ENCODE data around the gene CST3.

DNA sequence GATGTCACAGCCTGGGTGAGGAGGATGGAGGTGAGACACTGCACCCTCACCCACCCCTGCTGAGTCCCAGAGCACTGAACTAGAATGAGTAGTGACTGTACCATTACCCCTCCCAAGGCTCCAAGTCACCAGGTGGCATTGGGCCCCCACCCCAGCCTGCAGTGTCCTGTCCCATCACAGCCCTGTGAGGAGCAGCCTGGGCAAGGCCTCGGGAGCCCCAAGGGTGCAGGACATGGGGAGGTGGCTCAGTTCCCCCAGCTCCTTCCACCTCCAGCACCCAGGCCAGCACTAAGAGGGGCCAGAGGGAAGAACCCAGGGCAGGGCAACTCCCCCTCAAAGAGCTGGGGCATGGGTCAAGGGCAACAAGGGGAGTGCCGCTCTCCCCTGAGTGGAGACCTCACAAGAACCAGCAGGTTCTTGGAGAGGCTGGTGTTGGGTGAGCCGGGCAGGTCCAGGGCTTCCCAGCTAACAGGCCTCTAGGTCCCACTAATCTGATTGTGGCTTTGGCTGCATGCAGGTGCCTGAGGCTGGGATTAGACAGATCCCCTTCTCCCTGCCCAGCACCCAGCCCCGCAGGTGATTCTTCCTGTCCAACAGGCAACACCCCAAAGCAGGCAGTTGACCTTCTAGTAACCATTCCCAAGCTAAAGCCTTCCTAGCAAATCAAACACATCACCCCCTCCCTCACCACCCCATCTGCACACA lies 48.4 kb upstream of the CST3 start:
- TF ChIP-seq POLR2AphosphoS5 (IDR thresholded peaks at IDR 0.05; ENCODE audit: insufficient read depth in 1 of 2, low read depth in 1 of 2) = no peak
- TF ChIP-seq POLR2A (IDR thresholded peaks at IDR 0.05) = no peak
- TF ChIP-seq, protein P1, sequence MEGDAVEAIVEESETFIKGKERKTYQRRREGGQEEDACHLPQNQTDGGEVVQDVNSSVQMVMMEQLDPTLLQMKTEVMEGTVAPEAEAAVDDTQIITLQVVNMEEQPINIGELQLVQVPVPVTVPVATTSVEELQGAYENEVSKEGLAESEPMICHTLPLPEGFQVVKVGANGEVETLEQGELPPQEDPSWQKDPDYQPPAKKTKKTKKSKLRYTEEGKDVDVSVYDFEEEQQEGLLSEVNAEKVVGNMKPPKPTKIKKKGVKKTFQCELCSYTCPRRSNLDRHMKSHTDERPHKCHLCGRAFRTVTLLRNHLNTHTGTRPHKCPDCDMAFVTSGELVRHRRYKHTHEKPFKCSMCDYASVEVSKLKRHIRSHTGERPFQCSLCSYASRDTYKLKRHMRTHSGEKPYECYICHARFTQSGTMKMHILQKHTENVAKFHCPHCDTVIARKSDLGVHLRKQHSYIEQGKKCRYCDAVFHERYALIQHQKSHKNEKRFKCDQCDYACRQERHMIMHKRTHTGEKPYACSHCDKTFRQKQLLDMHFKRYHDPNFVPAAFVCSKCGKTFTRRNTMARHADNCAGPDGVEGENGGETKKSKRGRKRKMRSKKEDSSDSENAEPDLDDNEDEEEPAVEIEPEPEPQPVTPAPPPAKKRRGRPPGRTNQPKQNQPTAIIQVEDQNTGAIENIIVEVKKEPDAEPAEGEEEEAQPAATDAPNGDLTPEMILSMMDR (IDR thresholded peaks at IDR 0.05) = no peak

All from vagina (tissue), 2 donors.